Measurements from ENCODE around the gene PRTN3. TPM values are rescaled to one million over a fixed set of nuclear protein-coding genes. Genes with fewer than 3 reads are reported as not detected.

Gene PRTN3
- total RNA-seq, 6 donors from 2014 or later = 1.1 to 9.4 TPM; not detected in 4

DNA sequence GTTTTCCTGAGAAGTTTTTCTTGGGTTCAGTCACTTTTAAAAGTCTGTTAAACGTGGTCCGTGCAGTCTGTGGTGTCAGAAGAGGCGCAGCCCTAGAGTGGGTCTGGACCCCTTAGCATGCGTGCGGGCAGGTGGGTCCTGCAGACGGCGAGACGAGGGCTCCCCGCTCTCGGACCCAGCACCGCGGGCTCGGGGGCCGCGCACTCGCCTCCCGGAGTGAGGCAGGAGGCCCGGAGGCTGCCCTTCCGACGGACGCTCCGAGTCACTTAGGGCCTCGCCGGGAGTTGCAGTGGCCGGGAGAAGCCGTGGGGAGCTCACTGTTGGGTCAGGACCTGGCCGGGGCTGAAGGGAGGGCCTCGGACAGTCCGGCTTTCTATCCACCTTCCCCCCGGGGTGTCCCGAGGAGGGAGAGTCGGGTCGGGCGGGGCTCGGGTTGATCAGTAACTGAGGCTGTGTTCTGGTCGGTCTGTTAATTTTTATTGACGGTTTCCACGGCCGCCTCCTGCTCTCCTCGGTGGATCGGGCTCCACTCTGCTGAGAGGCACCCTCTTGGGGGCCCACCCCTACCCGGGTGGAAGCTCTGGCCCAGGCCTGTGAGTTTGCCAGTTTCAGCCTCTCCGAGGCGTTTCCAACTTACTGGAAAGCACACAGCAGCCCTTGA lies 42.3 kb upstream of the PRTN3 start:
- Histone ChIP-seq H3K9me3 (no peaks in the 10 kb centered on the region), H3K4me3 (peak overlapping the region; percentile 82 to 98 (median 92)), H3K4me1 (peaks cover 60 to 71% (median 64%) of the 10 kb centered on the region in 4 donors), H3K27ac (peak overlapping the region; percentile 95 to 100 (median 98)), H3K27me3 (no peaks in the 10 kb centered on the region), H3K36me3 (peaks cover under 1 to 49% (median 21%) of the 10 kb centered on the region in 4 donors)
- WGBS, 2 donors = 2% methylated on average over 9 to 28 of the region's 44 CpGs
- TF ChIP-seq POLR2A (IDR thresholded peaks at IDR 0.05) (no peak), EP300 (IDR thresholded peaks at IDR 0.05) (no peak), POLR2AphosphoS5 (IDR thresholded peaks at IDR 0.05) (no peak)
- TF ChIP-seq, protein P1, sequence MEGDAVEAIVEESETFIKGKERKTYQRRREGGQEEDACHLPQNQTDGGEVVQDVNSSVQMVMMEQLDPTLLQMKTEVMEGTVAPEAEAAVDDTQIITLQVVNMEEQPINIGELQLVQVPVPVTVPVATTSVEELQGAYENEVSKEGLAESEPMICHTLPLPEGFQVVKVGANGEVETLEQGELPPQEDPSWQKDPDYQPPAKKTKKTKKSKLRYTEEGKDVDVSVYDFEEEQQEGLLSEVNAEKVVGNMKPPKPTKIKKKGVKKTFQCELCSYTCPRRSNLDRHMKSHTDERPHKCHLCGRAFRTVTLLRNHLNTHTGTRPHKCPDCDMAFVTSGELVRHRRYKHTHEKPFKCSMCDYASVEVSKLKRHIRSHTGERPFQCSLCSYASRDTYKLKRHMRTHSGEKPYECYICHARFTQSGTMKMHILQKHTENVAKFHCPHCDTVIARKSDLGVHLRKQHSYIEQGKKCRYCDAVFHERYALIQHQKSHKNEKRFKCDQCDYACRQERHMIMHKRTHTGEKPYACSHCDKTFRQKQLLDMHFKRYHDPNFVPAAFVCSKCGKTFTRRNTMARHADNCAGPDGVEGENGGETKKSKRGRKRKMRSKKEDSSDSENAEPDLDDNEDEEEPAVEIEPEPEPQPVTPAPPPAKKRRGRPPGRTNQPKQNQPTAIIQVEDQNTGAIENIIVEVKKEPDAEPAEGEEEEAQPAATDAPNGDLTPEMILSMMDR (IDR thresholded peaks at IDR 0.05) = no peak
- DNase-seq (peak in 1 of 2 donors; percentile 88), ATAC-seq (ENCODE audit: low FRiP score in 2 of 2) (no peak)

DNA sequence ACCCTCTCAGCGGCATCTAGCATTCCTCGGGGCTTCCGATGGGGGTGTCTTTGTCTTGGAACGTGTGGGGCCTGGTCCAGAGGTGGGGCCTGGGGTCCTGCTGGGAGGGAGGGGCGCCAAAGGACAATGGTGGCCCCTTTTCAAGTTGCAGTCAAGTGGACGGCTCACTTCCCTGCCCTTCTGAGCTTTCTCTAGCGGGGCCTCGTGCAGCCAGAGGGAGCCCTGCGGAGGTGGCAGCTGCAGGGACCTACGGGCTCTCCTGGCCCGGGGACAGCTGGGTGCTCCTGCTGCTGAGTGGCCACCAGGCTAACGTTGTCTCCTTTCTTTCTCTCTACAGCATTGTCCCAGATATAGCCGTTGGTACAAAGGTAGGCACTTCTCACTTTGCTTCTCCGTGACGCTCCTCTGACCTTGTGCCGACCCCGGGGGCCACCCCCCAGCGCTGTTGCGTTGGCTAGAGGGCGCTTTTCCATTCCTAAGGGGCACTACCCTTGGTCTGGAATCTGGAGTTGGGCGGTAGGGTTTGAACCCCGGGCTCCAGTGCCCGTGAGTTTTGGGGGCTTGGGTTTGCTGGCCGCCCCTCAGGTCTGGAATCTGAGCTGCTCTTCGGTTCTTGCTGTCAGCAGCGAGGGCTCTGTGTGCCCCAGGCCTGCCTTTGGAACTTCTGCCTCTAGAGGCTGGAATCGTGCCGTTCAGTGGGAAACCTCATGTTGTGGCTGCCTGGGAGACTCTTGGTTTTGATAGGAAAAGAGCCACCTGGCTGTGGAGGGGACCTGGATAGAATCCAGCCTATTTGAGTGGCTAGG lies 41.5 kb upstream of the PRTN3 start:
- Histone ChIP-seq H3K27me3 (no peaks in the 10 kb centered on the region), H3K4me3 (peak overlapping the region; percentile 82 to 98 (median 92)), H3K9me3 (no peaks in the 10 kb centered on the region), H3K4me1 (peaks cover 60 to 74% (median 67%) of the 10 kb centered on the region in 4 donors), H3K36me3 (peaks cover 7 to 56% (median 28%) of the 10 kb centered on the region in 4 donors), H3K27ac (peak overlapping the region; percentile 95 to 100 (median 98))
- no peak for TF ChIP-seq POLR2A (IDR thresholded peaks at IDR 0.05)
- no peak for TF ChIP-seq POLR2AphosphoS5 (IDR thresholded peaks at IDR 0.05)
- TF ChIP-seq, protein P1 (IDR thresholded peaks at IDR 0.05) = no peak
- no peak for TF ChIP-seq EP300 (IDR thresholded peaks at IDR 0.05)
- DNase-seq (peak in 1 of 2 donors; percentile 81), ATAC-seq (ENCODE audit: low FRiP score in 2 of 2) (no peak)
- WGBS, 2 donors = 8 to 9% methylated on average over 27 to 28 of the region's 28 CpGs

DNA sequence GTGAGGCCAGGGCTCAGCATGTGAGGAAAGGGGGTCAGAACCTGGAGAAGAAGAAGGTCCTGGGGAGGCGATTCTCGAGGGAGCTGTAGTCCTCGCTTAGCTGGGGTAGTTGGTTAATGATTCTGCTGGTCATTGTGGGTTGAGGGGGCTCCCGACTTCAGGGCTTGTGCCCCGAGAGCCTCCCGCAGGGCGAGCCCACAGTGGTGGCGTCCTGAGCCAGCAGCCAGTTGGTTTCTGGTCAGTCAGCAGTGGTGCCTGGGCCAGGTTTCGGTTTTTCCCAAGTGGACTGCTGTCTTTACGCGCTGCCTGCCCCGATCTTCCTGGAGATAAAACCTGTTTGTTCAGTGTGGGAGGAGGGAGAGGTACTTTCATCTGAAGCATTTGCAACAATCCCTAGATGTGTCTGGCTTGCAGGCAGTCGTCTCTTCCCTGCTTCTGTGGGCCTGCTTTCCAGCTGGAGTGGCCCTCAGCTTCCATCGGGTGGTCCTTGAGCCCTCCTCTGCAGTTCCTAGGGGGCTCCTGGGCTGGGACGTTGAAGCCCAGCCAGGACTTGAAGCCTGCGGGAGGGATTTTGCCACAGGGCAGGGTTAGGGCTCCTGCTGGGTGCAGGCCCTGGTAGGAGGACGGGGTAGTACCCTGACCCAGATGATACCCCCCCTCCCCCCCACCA lies 40.3 kb upstream of the PRTN3 start:
- WGBS, 2 donors = 29 to 65% methylated on average over 6 to 16 of the region's 17 CpGs
- peaks cover 20 to 68% (median 41%) of the 10 kb centered on the region in 4 donors for H3K36me3 ChIP-seq
- DNase-seq = peak in 1 of 2 donors; percentile 63

More for the DNA sequence above, 40.3 kb upstream of the PRTN3 start:
- peak overlapping the region; percentile 95 to 100 (median 98) for H3K27ac ChIP-seq
- peak overlapping the region; percentile 9 to 98 (median 92) for H3K4me3 ChIP-seq
- ATAC-seq (ENCODE audit: low FRiP score in 2 of 2) = no peak
- H3K9me3 ChIP-seq = no peaks in the 10 kb centered on the region
- TF ChIP-seq POLR2AphosphoS5 (IDR thresholded peaks at IDR 0.05) (peak in 1 of 2 donors; percentile 17), EP300 (IDR thresholded peaks at IDR 0.05) (no peak), POLR2A (IDR thresholded peaks at IDR 0.05) (no peak)
- TF ChIP-seq, protein P1 (IDR thresholded peaks at IDR 0.05) = no peak
- peaks cover 58 to 72% (median 66%) of the 10 kb centered on the region in 4 donors for H3K4me1 ChIP-seq
- no peaks in the 10 kb centered on the region for H3K27me3 ChIP-seq

All from upper lobe of left lung (tissue), 6 donors.